Measurements from ENCODE around the gene ZNF197. TPM values are rescaled to one million over a fixed set of nuclear protein-coding genes. Genes with fewer than 3 reads are reported as not detected.

The ZNF197 gene
- total RNA-seq, 1 donor from 2014 or later, result 4.8 TPM

DNA sequence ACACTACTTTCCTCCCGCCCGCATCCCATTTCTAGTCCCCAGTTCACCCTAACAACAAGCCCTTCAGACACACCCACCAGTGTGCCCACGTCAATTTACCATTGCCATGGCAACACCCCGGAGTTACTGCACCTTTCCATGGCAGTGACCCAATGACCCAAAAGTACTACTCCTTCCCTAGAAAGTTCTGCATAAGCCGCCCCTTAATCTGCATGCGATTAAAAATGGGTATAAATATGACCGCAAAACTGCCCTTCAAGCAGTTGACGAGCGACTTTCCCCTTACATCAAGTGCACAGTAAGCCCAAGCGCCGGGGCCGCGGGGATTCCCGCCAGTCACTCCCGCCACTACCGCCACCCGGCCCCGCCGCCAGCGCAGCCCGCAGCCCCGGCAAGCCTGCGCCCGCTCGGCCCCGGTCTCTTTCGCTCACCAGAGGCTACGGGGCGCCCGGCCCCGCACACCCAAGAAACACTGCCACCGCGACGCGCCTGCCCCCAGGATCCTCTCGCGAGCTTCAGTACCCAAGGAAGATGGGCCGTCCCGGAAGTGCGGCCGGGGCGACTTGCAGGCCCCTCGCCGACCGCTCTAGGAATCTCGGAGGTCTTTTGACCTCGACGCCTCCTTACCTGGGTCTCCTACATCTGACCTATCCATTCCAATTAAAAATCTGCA, 60.4 kb downstream of the ZNF197 start:
- TF ChIP-seq, protein P1, sequence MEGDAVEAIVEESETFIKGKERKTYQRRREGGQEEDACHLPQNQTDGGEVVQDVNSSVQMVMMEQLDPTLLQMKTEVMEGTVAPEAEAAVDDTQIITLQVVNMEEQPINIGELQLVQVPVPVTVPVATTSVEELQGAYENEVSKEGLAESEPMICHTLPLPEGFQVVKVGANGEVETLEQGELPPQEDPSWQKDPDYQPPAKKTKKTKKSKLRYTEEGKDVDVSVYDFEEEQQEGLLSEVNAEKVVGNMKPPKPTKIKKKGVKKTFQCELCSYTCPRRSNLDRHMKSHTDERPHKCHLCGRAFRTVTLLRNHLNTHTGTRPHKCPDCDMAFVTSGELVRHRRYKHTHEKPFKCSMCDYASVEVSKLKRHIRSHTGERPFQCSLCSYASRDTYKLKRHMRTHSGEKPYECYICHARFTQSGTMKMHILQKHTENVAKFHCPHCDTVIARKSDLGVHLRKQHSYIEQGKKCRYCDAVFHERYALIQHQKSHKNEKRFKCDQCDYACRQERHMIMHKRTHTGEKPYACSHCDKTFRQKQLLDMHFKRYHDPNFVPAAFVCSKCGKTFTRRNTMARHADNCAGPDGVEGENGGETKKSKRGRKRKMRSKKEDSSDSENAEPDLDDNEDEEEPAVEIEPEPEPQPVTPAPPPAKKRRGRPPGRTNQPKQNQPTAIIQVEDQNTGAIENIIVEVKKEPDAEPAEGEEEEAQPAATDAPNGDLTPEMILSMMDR (conservative IDR thresholded peaks at IDR 0.05; ENCODE audit: low read depth, low read length), result no peak
- peak overlapping the region; percentile 69 for H3K4me3 ChIP-seq (ENCODE audit: low read depth, low read length)
- DNase-seq (ENCODE audit: low read depth), result no peak

DNA sequence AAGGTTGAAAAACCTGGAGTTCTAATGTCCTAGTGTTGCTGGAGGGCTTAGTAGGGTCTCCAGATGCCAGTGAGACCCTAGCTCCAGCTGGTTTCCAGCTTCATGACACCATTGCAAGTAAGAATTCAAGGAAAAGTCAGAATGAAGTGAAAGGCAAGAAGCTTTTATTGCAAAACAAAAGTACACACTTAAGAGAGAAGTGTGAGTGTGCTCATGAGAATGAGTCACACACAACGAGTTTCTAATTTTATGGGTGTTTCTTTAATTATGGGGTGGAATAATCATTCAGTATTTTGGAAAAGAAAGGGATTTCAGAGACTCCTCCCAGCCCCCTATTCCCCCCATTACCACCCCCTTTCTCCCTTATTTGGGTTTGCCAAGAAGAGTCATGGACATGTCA, 63.1 kb downstream of the ZNF197 start:
- no peak for DNase-seq (ENCODE audit: low read depth)
- H3K4me3 ChIP-seq (ENCODE audit: low read depth, low read length), result no peak overlapping the region

More for the DNA sequence above, 63.1 kb downstream of the ZNF197 start:
- TF ChIP-seq, protein P1 (conservative IDR thresholded peaks at IDR 0.05; ENCODE audit: low read depth, low read length), result no peak

Other genes starting within 250 kb of the ZNF197 start
- 3.6 and 4.3 TPM in 2 replicates for gene ZNF445, start 147.4 kb upstream of the ZNF197 start, total RNA-seq
- 3.5 and 5.7 TPM in 2 replicates for gene ZKSCAN7, start 69.8 kb upstream of the ZNF197 start, total RNA-seq
- 1.7 and 2.5 TPM in 2 replicates for gene ZNF660, start 40.1 kb upstream of the ZNF197 start, total RNA-seq
- 3.6 and 8.3 TPM in 2 replicates for gene ZNF35, start 23.7 kb downstream of the ZNF197 start, total RNA-seq
- 2.2 and 4.7 TPM in 2 replicates for gene ZNF502, start 87.6 kb downstream of the ZNF197 start, total RNA-seq
- 1.7 and 2.4 TPM in 2 replicates for gene ZNF501, start 104.6 kb downstream of the ZNF197 start, total RNA-seq
- 17.0 and 17.2 TPM in 2 replicates for gene KIAA1143, start 136.6 kb downstream of the ZNF197 start, total RNA-seq
- 11.8 and 16.6 TPM in 2 replicates for gene KIF15, start 136.8 kb downstream of the ZNF197 start, total RNA-seq
- gene TMEM42, start 236.9 kb downstream of the ZNF197 start, total RNA-seq, result 20.1 and 22.3 TPM in 2 replicates
- 0.07 TPM in 1 of 2 replicates, not detected in the other for gene TGM4, start 249.6 kb downstream of the ZNF197 start, total RNA-seq